HCT116 (cell line): ENCODE measurements around the gene ZSWIM3.

ENCODE experiments used
- POLR2AphosphoS5 ChIP-seq: IDR thresholded peaks from 2 replicates; pipeline ENCODE4 v1.6.1; 2011; ENCODE audit warnings: mild to moderate bottlenecking, low read depth, low read length, moderate library complexity
- SIN3A ChIP-seq: IDR thresholded peaks from 2 replicates; pipeline ENCODE4 v1.6.1; 2012; ENCODE audit warnings: low read depth
- TF ChIP-seq, protein P1 (sequence below): IDR thresholded peaks from 2 replicates; pipeline ENCODE4 v1.6.1; 2012; ENCODE audit warnings: low read depth
- TF ChIP-seq, protein P2 (sequence below), 3 experiments: fragments of 200-600 bp in 1 of 3; sonication (generic) in 1 of 3; IDR thresholded peaks in 2 of 3; conservative IDR thresholded peaks in 1 of 3; 2 replicates each; pipeline ENCODE4 v1.5.1; 2012 to 2017; ENCODE audit warnings: low read depth in 2 of 3, low read length in 2 of 3, antibody characterized with exemption in 1 of 3, borderline replicate concordance in 1 of 3, control low read depth in 1 of 3, mild to moderate bottlenecking in 1 of 3, mixed read lengths in 1 of 3, mixed run types in 1 of 3, moderate library complexity in 1 of 3; ENCODE audit not compliant: insufficient read depth in 1 of 3

DNA sequence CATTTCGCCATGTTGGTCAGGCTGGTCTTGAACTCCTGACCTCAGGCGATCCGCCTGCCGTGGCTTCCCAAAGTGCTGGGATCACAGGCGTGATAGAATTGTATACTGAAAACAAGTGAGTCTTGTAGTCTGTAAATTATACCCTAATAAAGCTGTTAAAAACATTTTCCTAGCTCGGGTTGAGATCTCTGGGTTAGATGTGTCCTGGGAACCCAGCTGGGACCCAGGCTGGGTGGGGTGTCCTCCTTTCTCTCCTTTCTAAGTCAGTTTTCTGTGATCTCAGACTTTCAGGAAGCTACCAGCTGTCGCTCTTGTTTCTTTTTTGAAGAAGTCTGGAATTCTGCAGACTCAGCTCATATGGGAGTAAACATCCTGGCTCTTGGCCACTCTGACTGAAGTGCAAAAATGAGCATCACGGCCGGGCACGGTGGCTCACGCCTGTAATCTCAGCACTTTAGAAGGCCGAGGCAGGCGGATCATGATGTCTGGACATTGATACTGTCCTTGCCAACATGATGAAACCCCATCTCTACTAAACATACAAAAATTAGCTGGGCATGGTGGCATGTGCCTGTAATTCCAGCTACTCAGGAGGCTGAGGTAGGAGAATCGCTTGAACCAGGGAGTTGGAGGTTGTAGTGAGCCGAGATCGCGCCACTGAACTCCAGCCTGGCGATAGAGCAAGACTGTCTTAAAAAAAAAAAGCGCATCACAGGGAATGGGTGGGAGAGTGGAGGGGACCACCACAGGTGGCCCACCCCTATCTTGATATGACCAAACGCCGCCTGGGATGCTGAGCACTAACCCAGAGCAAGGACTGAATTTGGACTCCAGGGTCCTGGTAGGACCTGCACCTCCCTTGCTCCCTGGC lies 67.2 kb downstream of the ZSWIM3 start:
- TF ChIP-seq, protein P1, sequence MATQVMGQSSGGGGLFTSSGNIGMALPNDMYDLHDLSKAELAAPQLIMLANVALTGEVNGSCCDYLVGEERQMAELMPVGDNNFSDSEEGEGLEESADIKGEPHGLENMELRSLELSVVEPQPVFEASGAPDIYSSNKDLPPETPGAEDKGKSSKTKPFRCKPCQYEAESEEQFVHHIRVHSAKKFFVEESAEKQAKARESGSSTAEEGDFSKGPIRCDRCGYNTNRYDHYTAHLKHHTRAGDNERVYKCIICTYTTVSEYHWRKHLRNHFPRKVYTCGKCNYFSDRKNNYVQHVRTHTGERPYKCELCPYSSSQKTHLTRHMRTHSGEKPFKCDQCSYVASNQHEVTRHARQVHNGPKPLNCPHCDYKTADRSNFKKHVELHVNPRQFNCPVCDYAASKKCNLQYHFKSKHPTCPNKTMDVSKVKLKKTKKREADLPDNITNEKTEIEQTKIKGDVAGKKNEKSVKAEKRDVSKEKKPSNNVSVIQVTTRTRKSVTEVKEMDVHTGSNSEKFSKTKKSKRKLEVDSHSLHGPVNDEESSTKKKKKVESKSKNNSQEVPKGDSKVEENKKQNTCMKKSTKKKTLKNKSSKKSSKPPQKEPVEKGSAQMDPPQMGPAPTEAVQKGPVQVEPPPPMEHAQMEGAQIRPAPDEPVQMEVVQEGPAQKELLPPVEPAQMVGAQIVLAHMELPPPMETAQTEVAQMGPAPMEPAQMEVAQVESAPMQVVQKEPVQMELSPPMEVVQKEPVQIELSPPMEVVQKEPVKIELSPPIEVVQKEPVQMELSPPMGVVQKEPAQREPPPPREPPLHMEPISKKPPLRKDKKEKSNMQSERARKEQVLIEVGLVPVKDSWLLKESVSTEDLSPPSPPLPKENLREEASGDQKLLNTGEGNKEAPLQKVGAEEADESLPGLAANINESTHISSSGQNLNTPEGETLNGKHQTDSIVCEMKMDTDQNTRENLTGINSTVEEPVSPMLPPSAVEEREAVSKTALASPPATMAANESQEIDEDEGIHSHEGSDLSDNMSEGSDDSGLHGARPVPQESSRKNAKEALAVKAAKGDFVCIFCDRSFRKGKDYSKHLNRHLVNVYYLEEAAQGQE = no peak
- TF ChIP-seq, protein P2, sequence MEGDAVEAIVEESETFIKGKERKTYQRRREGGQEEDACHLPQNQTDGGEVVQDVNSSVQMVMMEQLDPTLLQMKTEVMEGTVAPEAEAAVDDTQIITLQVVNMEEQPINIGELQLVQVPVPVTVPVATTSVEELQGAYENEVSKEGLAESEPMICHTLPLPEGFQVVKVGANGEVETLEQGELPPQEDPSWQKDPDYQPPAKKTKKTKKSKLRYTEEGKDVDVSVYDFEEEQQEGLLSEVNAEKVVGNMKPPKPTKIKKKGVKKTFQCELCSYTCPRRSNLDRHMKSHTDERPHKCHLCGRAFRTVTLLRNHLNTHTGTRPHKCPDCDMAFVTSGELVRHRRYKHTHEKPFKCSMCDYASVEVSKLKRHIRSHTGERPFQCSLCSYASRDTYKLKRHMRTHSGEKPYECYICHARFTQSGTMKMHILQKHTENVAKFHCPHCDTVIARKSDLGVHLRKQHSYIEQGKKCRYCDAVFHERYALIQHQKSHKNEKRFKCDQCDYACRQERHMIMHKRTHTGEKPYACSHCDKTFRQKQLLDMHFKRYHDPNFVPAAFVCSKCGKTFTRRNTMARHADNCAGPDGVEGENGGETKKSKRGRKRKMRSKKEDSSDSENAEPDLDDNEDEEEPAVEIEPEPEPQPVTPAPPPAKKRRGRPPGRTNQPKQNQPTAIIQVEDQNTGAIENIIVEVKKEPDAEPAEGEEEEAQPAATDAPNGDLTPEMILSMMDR (IDR thresholded peaks at IDR 0.05 in 2 of 3, conservative IDR thresholded peaks at IDR 0.05 in 1 of 3; ENCODE audit: borderline replicate concordance in 1 of 3, insufficient read depth in 1 of 3, low read depth in 2 of 3, low read length in 2 of 3) = no peak
- no peak for TF ChIP-seq SIN3A
- no peak for TF ChIP-seq POLR2AphosphoS5
